ENCODE data around the gene IFT122.

DNA sequence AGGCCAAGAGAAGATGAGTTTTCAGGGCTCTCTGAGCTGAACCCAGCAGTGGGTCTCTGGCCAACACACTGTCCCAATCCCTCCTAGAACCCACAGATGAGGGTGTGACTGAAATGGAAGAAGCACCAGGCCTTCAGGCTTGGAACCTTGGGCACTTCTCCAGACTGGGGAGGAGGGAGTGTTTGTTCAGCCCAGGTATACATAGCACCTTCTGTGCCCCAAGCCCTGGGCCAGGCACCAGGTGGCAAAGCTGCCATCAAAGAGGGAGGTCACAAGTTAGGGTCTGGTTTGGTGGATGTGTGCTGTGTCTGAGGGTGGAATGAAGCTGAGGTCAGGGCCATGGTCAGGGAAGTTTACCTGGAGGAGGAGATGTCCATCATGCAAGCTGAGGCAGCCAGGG is 72.6 kb downstream of the IFT122 start:
- TF ChIP-seq, protein P1, sequence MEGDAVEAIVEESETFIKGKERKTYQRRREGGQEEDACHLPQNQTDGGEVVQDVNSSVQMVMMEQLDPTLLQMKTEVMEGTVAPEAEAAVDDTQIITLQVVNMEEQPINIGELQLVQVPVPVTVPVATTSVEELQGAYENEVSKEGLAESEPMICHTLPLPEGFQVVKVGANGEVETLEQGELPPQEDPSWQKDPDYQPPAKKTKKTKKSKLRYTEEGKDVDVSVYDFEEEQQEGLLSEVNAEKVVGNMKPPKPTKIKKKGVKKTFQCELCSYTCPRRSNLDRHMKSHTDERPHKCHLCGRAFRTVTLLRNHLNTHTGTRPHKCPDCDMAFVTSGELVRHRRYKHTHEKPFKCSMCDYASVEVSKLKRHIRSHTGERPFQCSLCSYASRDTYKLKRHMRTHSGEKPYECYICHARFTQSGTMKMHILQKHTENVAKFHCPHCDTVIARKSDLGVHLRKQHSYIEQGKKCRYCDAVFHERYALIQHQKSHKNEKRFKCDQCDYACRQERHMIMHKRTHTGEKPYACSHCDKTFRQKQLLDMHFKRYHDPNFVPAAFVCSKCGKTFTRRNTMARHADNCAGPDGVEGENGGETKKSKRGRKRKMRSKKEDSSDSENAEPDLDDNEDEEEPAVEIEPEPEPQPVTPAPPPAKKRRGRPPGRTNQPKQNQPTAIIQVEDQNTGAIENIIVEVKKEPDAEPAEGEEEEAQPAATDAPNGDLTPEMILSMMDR (IDR thresholded peaks at IDR 0.05; ENCODE audit: insufficient read depth, low read depth, low read length) = no peak
- no peak for TF ChIP-seq EZH2 (IDR thresholded peaks at IDR 0.05; ENCODE audit: insufficient read depth, low read length)
